ENCODE measurements around the gene SOX6.
"Not testable (repeated sequence)": the region's sequence is repeated elsewhere in the genome, so short reads cannot be mapped to it uniquely, and the experiment has no call there.

SOX6 gene

GRCh38 chr11:16082095-16083055 lies 274.0 kb downstream of the SOX6 start:
- no peak for DNase-seq (ENCODE audit: low read depth, low spot score)

GRCh38 chr11:16081382-16082094 lies 274.8 kb downstream of the SOX6 start:
- no peak overlapping the region for H3K27ac ChIP-seq
- DNase-seq (ENCODE audit: low read depth, low spot score), result no peak

More at GRCh38 chr11:16082095-16083055, 274.0 kb downstream of the SOX6 start:
- no peak overlapping the region for H3K27ac ChIP-seq

GRCh38 chr11:16080688-16081381 lies 275.5 kb downstream of the SOX6 start:
- no peak for DNase-seq (ENCODE audit: low read depth, low spot score)
- no peak overlapping the region for H3K27ac ChIP-seq

GRCh38 chr11:16078936-16079335 lies 277.4 kb downstream of the SOX6 start:
- no peak for DNase-seq (ENCODE audit: low read depth, low spot score)
- no peak overlapping the region for H3K27ac ChIP-seq

- no peak overlapping the region for H3K27ac ChIP-seq
- DNase-seq (ENCODE audit: low read depth, low spot score), result no peak
Measured at GRCh38 chr11:16070573-16070972, 285.8 kb downstream of the SOX6 start.

GRCh38 chr11:16067268-16067667 lies 289.1 kb downstream of the SOX6 start:
- DNase-seq (ENCODE audit: low read depth, low spot score); H3K27ac ChIP-seq: not testable (repeated sequence)

GRCh38 chr11:16059332-16059731 lies 297.0 kb downstream of the SOX6 start:
- DNase-seq (ENCODE audit: low read depth, low spot score), result no peak
- H3K27ac ChIP-seq, result no peak overlapping the region

- DNase-seq (ENCODE audit: low read depth, low spot score), result no peak
Measured at GRCh38 chr11:16058671-16059070, 297.7 kb downstream of the SOX6 start.

GRCh38 chr11:16052750-16053149 lies 303.6 kb downstream of the SOX6 start:
- no peak overlapping the region for H3K27ac ChIP-seq
- no peak for DNase-seq (ENCODE audit: low read depth, low spot score)

More at GRCh38 chr11:16058671-16059070, 297.7 kb downstream of the SOX6 start:
- no peak overlapping the region for H3K27ac ChIP-seq

- DNase-seq (ENCODE audit: low read depth, low spot score), result no peak
- H3K27ac ChIP-seq, result no peak overlapping the region
Measured at GRCh38 chr11:16049611-16050010, 306.7 kb downstream of the SOX6 start.

GRCh38 chr11:16047073-16047472 lies 309.3 kb downstream of the SOX6 start:
- no peak for DNase-seq (ENCODE audit: low read depth, low spot score)
- no peak overlapping the region for H3K27ac ChIP-seq

GRCh38 chr11:16043617-16044016 lies 312.7 kb downstream of the SOX6 start:
- no peak overlapping the region for H3K27ac ChIP-seq
- no peak for DNase-seq (ENCODE audit: low read depth, low spot score)

GRCh38 chr11:16041207-16041606 lies 315.1 kb downstream of the SOX6 start:
- DNase-seq (ENCODE audit: low read depth, low spot score), result no peak
- H3K27ac ChIP-seq, result no peak overlapping the region

- no peak for DNase-seq (ENCODE audit: low read depth, low spot score)
- no peak overlapping the region for H3K27ac ChIP-seq
Measured at GRCh38 chr11:16040151-16040550, 316.2 kb downstream of the SOX6 start.

- DNase-seq (ENCODE audit: low read depth, low spot score), result no peak
- no peak overlapping the region for H3K27ac ChIP-seq
Measured at GRCh38 chr11:16037179-16037578, 319.2 kb downstream of the SOX6 start.

- H3K27ac ChIP-seq, result no peak overlapping the region
- DNase-seq (ENCODE audit: low read depth, low spot score), result no peak
Measured at GRCh38 chr11:16036218-16036617, 320.1 kb downstream of the SOX6 start.

GRCh38 chr11:16034074-16034473 lies 322.3 kb downstream of the SOX6 start:
- H3K27ac ChIP-seq, result no peak overlapping the region
- no peak for DNase-seq (ENCODE audit: low read depth, low spot score)

GRCh38 chr11:16032974-16033373 lies 323.4 kb downstream of the SOX6 start:
- no peak for DNase-seq (ENCODE audit: low read depth, low spot score)
- no peak overlapping the region for H3K27ac ChIP-seq

- DNase-seq (ENCODE audit: low read depth, low spot score), result no peak
- no peak overlapping the region for H3K27ac ChIP-seq
Measured at GRCh38 chr11:16031210-16031609, 325.1 kb downstream of the SOX6 start.

- DNase-seq (ENCODE audit: low read depth, low spot score), result no peak
- H3K27ac ChIP-seq, result no peak overlapping the region
Measured at GRCh38 chr11:16030664-16031063, 325.7 kb downstream of the SOX6 start.

GRCh38 chr11:16029151-16029550 lies 327.2 kb downstream of the SOX6 start:
- not testable (repeated sequence) for H3K27ac ChIP-seq; DNase-seq (ENCODE audit: low read depth, low spot score)
